Fibroblast of lung (primary cell): ENCODE data around the gene TGM4. TPM values are rescaled to one million over a fixed set of nuclear protein-coding genes. Genes with fewer than 3 reads are reported as not detected.

Source experiments
- DNase-seq, 2 donors: peaks; one replicate each; pipeline versions ENCODE4 v3.0.0 to v3.0.0-alpha.2; 2010; ENCODE audit warnings: low read depth in 2 of 2
- H2AFZ ChIP-seq: 2 replicates; pipeline ENCODE4 v1.5.1; 2012; ENCODE audit warnings: low read length, control low read depth, inconsistent platforms
- H3K27ac ChIP-seq: 2 replicates; pipeline ENCODE4 v1.5.1; 2011; ENCODE audit warnings: low read length, control low read depth; ENCODE audit not compliant: insufficient read depth
- H3K27me3 ChIP-seq: 2 replicates; pipeline ENCODE4 v1.5.1; 2011; ENCODE audit warnings: mild to moderate bottlenecking, low read length; ENCODE audit not compliant: control insufficient read depth, insufficient read depth
- H3K36me3 ChIP-seq: 2 replicates; pipeline ENCODE4 v1.5.1; 2011; ENCODE audit warnings: low read length; ENCODE audit not compliant: control insufficient read depth, insufficient read depth
- H3K4me1 ChIP-seq: 2 replicates; pipeline ENCODE4 v1.5.1; 2011; ENCODE audit warnings: low read length; ENCODE audit not compliant: control insufficient read depth, insufficient read depth; ENCODE audit errors: extremely low read depth
- H3K4me2 ChIP-seq: 2 replicates; pipeline ENCODE4 v1.5.1; 2011; ENCODE audit warnings: low read length, control low read depth; ENCODE audit not compliant: insufficient read depth; ENCODE audit errors: extremely low read depth
- H3K4me3 ChIP-seq, 4 experiments: fragments of 200-600 bp in 1 of 4; sonication (generic) in 1 of 4; replicated peaks in 1 of 4; 2 replicates each; pipeline ENCODE4 v1.5.1; 2011 to 2016; ENCODE audit warnings: low read length in 4 of 4, low read depth in 3 of 4, mild to moderate bottlenecking in 3 of 4, control low read depth in 2 of 4, inconsistent platforms in 1 of 4, mixed read lengths in 1 of 4; ENCODE audit not compliant: insufficient read depth in 1 of 4; ENCODE audit errors: control extremely low read depth in 1 of 4
- H3K79me2 ChIP-seq: 2 replicates; pipeline ENCODE4 v1.5.1; 2012; ENCODE audit warnings: mild to moderate bottlenecking, low read length, inconsistent platforms; ENCODE audit not compliant: control insufficient read depth, insufficient read depth
- H3K9ac ChIP-seq: 2 replicates; pipeline ENCODE4 v1.5.1; 2011; ENCODE audit warnings: mild to moderate bottlenecking, low read length, control low read depth; ENCODE audit not compliant: insufficient read depth
- H3K9me3 ChIP-seq: 2 replicates; pipeline ENCODE4 v1.5.1; 2012; ENCODE audit warnings: low read depth, low read length; ENCODE audit not compliant: control insufficient read depth, insufficient read depth
- H4K20me1 ChIP-seq: 2 replicates; pipeline ENCODE4 v1.5.1; 2011; ENCODE audit warnings: low read length; ENCODE audit not compliant: control insufficient read depth, insufficient read depth; ENCODE audit errors: extremely low read depth
- EZH2 ChIP-seq: IDR thresholded peaks from 2 replicates; pipeline ENCODE4 v1.5.1; 2012; ENCODE audit warnings: low read length, control low read depth, mild to moderate bottlenecking; ENCODE audit errors: missing control alignments
- polyA plus RNA-seq, 2 donors: library from polyadenylated mRNA; depleted of rRNA in 1 of 2; stranded (reverse) in 1 of 2; unstranded in 1 of 2; fragments of >200 nt; gene quantifications; 2 replicates each; pipeline ENCODE4 v1.2.1, GENCODE V29; 2011 to 2012; ENCODE audit warnings: missing spikeins in 1 of 2
- total RNA-seq: library from RNA; depleted of rRNA; stranded (reverse); fragments of >200 nt; gene quantifications from 2 replicates; pipeline ENCODE4 v1.2.1, GENCODE V29; 2014
- TF ChIP-seq, protein P1 (sequence below), 2 donors: IDR thresholded peaks in 1 of 2; conservative IDR thresholded peaks in 1 of 2; 1 replicate in 1 of 2; 2 replicates in 1 of 2; pipeline ENCODE4 v1.5.1; 2011 to 2012; ENCODE audit warnings: low read length in 2 of 2, control low read depth in 1 of 2, inconsistent platforms in 1 of 2, low read depth in 1 of 2, mild to moderate bottlenecking in 1 of 2

TGM4 gene
- total and polyA plus RNA-seq, 2 donors (not counting 1 experiment from before 2014, with no cell fraction given) = not detected

- Histone ChIP-seq H3K79me2 (no peaks in the 10 kb centered on the region), H3K27me3 (no peaks in the 10 kb centered on the region), H3K4me1 (no peaks in the 10 kb centered on the region), H3K4me3 (no peak overlapping the region), H3K4me2 (no peak overlapping the region), H3K9me3 (no peaks in the 10 kb centered on the region), H4K20me1 (no peaks in the 10 kb centered on the region), H3K9ac (no peak overlapping the region), H3K27ac (no peak overlapping the region), H2AFZ (no peak overlapping the region), H3K36me3 (no peaks in the 10 kb centered on the region)
- TF ChIP-seq, protein P1, sequence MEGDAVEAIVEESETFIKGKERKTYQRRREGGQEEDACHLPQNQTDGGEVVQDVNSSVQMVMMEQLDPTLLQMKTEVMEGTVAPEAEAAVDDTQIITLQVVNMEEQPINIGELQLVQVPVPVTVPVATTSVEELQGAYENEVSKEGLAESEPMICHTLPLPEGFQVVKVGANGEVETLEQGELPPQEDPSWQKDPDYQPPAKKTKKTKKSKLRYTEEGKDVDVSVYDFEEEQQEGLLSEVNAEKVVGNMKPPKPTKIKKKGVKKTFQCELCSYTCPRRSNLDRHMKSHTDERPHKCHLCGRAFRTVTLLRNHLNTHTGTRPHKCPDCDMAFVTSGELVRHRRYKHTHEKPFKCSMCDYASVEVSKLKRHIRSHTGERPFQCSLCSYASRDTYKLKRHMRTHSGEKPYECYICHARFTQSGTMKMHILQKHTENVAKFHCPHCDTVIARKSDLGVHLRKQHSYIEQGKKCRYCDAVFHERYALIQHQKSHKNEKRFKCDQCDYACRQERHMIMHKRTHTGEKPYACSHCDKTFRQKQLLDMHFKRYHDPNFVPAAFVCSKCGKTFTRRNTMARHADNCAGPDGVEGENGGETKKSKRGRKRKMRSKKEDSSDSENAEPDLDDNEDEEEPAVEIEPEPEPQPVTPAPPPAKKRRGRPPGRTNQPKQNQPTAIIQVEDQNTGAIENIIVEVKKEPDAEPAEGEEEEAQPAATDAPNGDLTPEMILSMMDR (conservative IDR thresholded peaks at IDR 0.05 in 1 of 2, IDR thresholded peaks at IDR 0.05 in 1 of 2; ENCODE audit: low read depth in 1 of 2, low read length in 2 of 2) = no peak
- TF ChIP-seq EZH2 = no peak
- no peak for DNase-seq
Observed at GRCh38 chr3:44875596-44875995, 1.2 kb downstream of the TGM4 start.

- Histone ChIP-seq H3K79me2 (no peaks in the 10 kb centered on the region), H4K20me1 (no peaks in the 10 kb centered on the region), H3K36me3 (no peaks in the 10 kb centered on the region), H3K27me3 (no peaks in the 10 kb centered on the region), H3K4me2 (no peak overlapping the region), H2AFZ (no peak overlapping the region), H3K4me3 (no peak overlapping the region), H3K4me1 (no peaks in the 10 kb centered on the region), H3K9ac (no peak overlapping the region), H3K9me3 (no peaks in the 10 kb centered on the region), H3K27ac (no peak overlapping the region)
- no peak for DNase-seq
- TF ChIP-seq, protein P1 (conservative IDR thresholded peaks at IDR 0.05 in 1 of 2, IDR thresholded peaks at IDR 0.05 in 1 of 2; ENCODE audit: low read depth in 1 of 2, low read length in 2 of 2) = no peak
- TF ChIP-seq EZH2 = no peak
Observed at GRCh38 chr3:44877333-44877732, 2.9 kb downstream of the TGM4 start.

DNA sequence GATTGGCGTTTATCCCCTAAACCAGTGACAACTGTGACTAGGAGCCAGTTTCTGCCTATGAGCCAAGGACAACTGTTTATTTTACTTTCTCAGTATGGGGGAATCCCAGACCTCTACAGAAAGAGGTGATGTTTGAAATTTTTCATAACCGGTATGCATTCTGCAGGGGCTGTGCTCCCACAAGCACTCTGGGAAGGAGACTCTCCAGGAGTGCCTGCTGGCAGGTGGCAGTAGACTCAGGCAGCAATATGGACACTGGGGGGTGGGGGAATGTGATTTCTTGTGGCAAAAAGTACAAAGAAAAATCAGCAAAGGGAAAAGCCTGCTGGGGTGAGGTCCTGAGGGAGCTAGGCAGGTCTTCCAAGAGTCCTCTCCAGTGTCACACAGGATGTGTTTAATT lies 5.9 kb downstream of the TGM4 start:
- no peak overlapping the region for H3K4me2 ChIP-seq
- no peaks in the 10 kb centered on the region for H3K79me2 ChIP-seq
- no peaks in the 10 kb centered on the region for H4K20me1 ChIP-seq
- no peak overlapping the region for H3K27ac ChIP-seq
- DNase-seq = no peak
- no peaks in the 10 kb centered on the region for H3K36me3 ChIP-seq
- TF ChIP-seq, protein P1 (conservative IDR thresholded peaks at IDR 0.05 in 1 of 2, IDR thresholded peaks at IDR 0.05 in 1 of 2; ENCODE audit: low read depth in 1 of 2, low read length in 2 of 2) = no peak
- no peak for TF ChIP-seq EZH2
- no peaks in the 10 kb centered on the region for H3K27me3 ChIP-seq
- H2AFZ ChIP-seq = no peak overlapping the region
- no peaks in the 10 kb centered on the region for H3K9me3 ChIP-seq
- H3K9ac ChIP-seq = no peak overlapping the region
- no peak overlapping the region for H3K4me3 ChIP-seq
- peaks cover 18% of the 10 kb centered on the region for H3K4me1 ChIP-seq
